PC-3 (cell line): Measurements from ENCODE around the gene KRCC1. TPM values are rescaled to one million over a fixed set of nuclear protein-coding genes. Genes with fewer than 3 reads are reported as not detected.

Source experiments
- ATAC-seq: fragments of 200-7000 bp; cut with Tn5 transposase; 2 replicates; pipeline ENCODE4 v1.9.1; 2020; ENCODE audit warnings: mild to moderate bottlenecking, moderate library complexity
- BruUV-seq: library from RNA; stranded (reverse); fragments of 400-500 nt; replicated peaks from 2 replicates; lab custom pipeline; 2021; lab: Mats Ljungman, UMichigan
- CTCF ChIA-PET: fragments of 300-600 bp; sonication (Branson Sonifier 250); formaldehyde crosslinking; loops from one replicate; lab custom pipeline; 2022; ENCODE audit warnings: antibody characterized with exemption; lab: Charles Lee
- POLR2A ChIA-PET: fragments of 300-600 bp; sonication (Branson Sonifier 250); formaldehyde crosslinking; loops from one replicate; lab custom pipeline; 2022; ENCODE audit warnings: antibody characterized with exemption; ENCODE audit not compliant: unreplicated experiment; lab: Charles Lee
- DNase-seq: peaks from one replicate; pipeline ENCODE4 v3.0.0-alpha.2; 2015
- H2AFZ ChIP-seq: fragments of 300-600 bp; sonication (generic); 2 replicates; pipeline ENCODE4 v1.6.0; 2016; ENCODE audit warnings: antibody characterized with exemption, low read length
- H3F3A ChIP-seq: fragments of 300-600 bp; sonication (generic); one replicate; pipeline ENCODE4 v1.6.0; 2017; ENCODE audit warnings: antibody characterized with exemption, low read length, control low read depth, mild to moderate bottlenecking; ENCODE audit not compliant: unreplicated experiment
- H3K27ac ChIP-seq: fragments of 300-600 bp; sonication (generic); 2 replicates; pipeline ENCODE4 v1.5.1; 2016; ENCODE audit warnings: mild to moderate bottlenecking, low read length
- H3K27me3 ChIP-seq: fragments of 300-600 bp; sonication (generic); 2 replicates; pipeline ENCODE4 v1.6.1; 2016; ENCODE audit warnings: low read length, mixed read lengths
- H3K36me3 ChIP-seq: fragments of 300-600 bp; sonication (generic); 2 replicates; pipeline ENCODE4 v1.6.1; 2016; ENCODE audit warnings: low read depth, mixed run types, low read length, mixed read lengths
- H3K4me1 ChIP-seq: fragments of 300-600 bp; sonication (generic); 2 replicates; pipeline ENCODE4 v1.5.1; 2016; ENCODE audit warnings: low read length; ENCODE audit not compliant: insufficient read depth
- H3K4me2 ChIP-seq: fragments of 300-600 bp; sonication (generic); 2 replicates; pipeline ENCODE4 v1.6.0; 2016; ENCODE audit warnings: low read length
- H3K4me3 ChIP-seq: fragments of 300-600 bp; sonication (generic); 2 replicates; pipeline ENCODE4 v1.5.1; 2016; ENCODE audit warnings: mild to moderate bottlenecking, low read length, mixed read lengths
- H3K79me2 ChIP-seq: fragments of 300-600 bp; sonication (generic); 2 replicates; pipeline ENCODE4 v1.6.1; 2017; ENCODE audit warnings: low read length, mixed read lengths
- H3K9ac ChIP-seq: fragments of 300-600 bp; sonication (generic); 2 replicates; pipeline ENCODE4 v1.6.0; 2016; ENCODE audit warnings: mild to moderate bottlenecking, low read length
- H3K9me2 ChIP-seq: fragments of 300-600 bp; sonication (generic); replicated peaks from 2 replicates; pipeline ENCODE4 v1.6.1; 2016; ENCODE audit warnings: mixed run types, low read length, mixed read lengths
- H3K9me3 ChIP-seq: fragments of 300-600 bp; sonication (generic); 2 replicates; pipeline ENCODE4 v1.6.1; 2016; ENCODE audit warnings: low read length, mixed read lengths
- H4K20me1 ChIP-seq: fragments of 300-600 bp; sonication (generic); 2 replicates; pipeline ENCODE4 v1.6.1; 2016; ENCODE audit warnings: low read length, mixed read lengths
- EZH2 ChIP-seq: fragments of 300-600 bp; sonication (generic); IDR thresholded peaks from one replicate; pipeline ENCODE4 v1.6.1; 2017; ENCODE audit warnings: antibody characterized with exemption, mild to moderate bottlenecking, low read length; ENCODE audit not compliant: unreplicated experiment
- EZH2phosphoT487 ChIP-seq: fragments of 300-600 bp; sonication (generic); IDR thresholded peaks from 2 replicates; pipeline ENCODE4 v1.6.1; 2018; ENCODE audit warnings: mild to moderate bottlenecking, antibody characterized with exemption, low read length, borderline replicate concordance
- intact Hi-C: fragments of 100-400 bp; cut with micrococcal nuclease; formaldehyde crosslinking; loops from 2 replicates; pipeline ENCODE4 v1.9.0; 2023
- total RNA-seq: library from RNA; depleted of rRNA; stranded (reverse); fragments of >200 nt; gene quantifications from 2 replicates; pipeline ENCODE4 v1.2.3, GENCODE V29; 2014
- TF ChIP-seq, protein P1 (sequence below): fragments of 300-600 bp; sonication (generic); conservative IDR thresholded peaks from 2 replicates; pipeline ENCODE4 v1.5.1; 2017; ENCODE audit warnings: antibody characterized with exemption, low read depth, mild to moderate bottlenecking, low read length

KRCC1 gene
- total RNA-seq, 1 experiment from 2014 or later: 14.1 TPM

DNA sequence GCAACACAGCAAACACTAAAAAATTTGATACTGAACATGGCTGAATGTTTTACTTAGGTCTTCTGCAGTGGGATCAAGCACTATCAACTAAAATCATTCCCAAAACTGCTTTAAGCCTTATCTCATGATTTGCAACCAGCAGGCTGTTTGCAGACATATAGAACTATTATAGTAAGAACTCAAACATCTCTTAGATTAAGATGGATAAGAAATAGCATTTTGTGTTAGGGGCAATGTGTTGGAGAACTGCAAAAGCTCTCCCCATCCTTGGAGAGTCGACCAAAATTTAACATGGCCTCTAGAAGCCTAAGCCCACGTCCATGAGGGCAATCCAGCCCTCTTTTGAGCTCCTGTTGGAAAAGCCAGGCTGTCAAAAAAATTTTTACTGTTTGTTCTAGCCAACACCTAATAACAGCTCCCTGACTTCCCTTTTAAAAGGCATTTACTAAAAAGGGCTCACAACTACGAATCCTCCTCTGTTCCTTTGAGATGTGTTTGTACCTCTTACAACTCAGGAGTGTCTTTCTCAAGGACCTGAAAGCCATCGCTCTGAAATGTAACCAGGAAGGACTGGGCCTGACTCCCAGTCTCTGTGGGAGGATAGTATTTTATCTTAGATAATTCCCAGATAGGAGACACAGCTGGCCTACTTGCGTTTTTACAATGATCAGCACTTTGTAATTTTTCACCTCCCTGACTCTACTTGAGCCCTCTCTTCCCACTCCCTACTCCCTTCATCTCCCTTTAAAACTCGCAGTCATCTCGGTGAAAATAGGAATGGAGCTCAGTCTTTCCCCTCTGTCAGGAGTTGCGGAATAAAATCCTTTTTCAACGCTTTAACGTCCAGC, 1.4 kb downstream of the KRCC1 start:
- intact Hi-C loops: no loop called here
- H3K27me3 ChIP-seq: no peaks in the 10 kb centered on the region
- H2AFZ ChIP-seq: peak overlapping the region; percentile 79; the same call in 1 of the 2 replicates
- TF ChIP-seq, protein P1, sequence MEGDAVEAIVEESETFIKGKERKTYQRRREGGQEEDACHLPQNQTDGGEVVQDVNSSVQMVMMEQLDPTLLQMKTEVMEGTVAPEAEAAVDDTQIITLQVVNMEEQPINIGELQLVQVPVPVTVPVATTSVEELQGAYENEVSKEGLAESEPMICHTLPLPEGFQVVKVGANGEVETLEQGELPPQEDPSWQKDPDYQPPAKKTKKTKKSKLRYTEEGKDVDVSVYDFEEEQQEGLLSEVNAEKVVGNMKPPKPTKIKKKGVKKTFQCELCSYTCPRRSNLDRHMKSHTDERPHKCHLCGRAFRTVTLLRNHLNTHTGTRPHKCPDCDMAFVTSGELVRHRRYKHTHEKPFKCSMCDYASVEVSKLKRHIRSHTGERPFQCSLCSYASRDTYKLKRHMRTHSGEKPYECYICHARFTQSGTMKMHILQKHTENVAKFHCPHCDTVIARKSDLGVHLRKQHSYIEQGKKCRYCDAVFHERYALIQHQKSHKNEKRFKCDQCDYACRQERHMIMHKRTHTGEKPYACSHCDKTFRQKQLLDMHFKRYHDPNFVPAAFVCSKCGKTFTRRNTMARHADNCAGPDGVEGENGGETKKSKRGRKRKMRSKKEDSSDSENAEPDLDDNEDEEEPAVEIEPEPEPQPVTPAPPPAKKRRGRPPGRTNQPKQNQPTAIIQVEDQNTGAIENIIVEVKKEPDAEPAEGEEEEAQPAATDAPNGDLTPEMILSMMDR: no peak
- TF ChIP-seq EZH2phosphoT487: no peak
- TF ChIP-seq EZH2: no peak
- H3K4me1 ChIP-seq: peaks cover 19% of the 10 kb centered on the region
- no peak for ATAC-seq
- H3K4me2 ChIP-seq: peak overlapping the region; percentile 87
- peak overlapping the region; percentile 94 for H3K4me3 ChIP-seq
- ChIA-PET POLR2A (no interaction called here), CTCF (interaction anchor here (0.7 kb wide), 1 partner anchor 16 kb away, joined by 6 read pairs; no protein-coding TSS in a partner anchor)
- H3K36me3 ChIP-seq: no peaks in the 10 kb centered on the region; the same call in 1 of the 2 replicates
- DNase-seq: no peak
- peak overlapping the region; percentile 100 for H3K9ac ChIP-seq
- H3K9me2 ChIP-seq: no peaks in the 10 kb centered on the region
- no peaks in the 10 kb centered on the region for H3K9me3 ChIP-seq
- H3K79me2 ChIP-seq: peaks cover 26% of the 10 kb centered on the region
- H4K20me1 ChIP-seq: no peaks in the 10 kb centered on the region
- no peaks in the 10 kb centered on the region for H3F3A ChIP-seq
- H3K27ac ChIP-seq: no peak overlapping the region
- no TSS peak for BruUV-seq

DNA sequence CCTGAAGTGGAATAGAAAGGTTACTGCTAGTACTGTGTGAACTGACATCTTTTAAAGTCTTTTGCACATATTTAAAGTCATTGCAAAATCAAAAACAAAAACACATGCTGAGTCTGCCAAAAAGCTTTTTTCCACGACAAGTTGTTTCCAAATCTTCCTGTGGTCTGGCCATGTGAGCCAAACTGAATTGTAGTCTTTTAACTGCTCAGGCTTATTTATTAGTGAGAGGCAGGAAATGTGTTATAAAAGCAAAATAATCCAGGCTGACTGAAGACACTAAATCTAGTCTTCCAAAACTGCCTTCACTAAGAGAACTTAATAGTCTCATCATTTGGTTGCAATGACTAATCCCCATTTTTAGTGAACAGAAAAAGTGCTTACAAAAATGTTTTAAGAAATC, 2.3 kb downstream of the KRCC1 start:
- TF ChIP-seq EZH2phosphoT487: no peak
- TF ChIP-seq, protein P1: no peak
- no peak for TF ChIP-seq EZH2
- no peaks in the 10 kb centered on the region for H3K9me3 ChIP-seq
- peaks cover 26% of the 10 kb centered on the region for H3K79me2 ChIP-seq
- peak overlapping the region; percentile 87 for H3K4me2 ChIP-seq
- no TSS peak for BruUV-seq
- H3K9me2 ChIP-seq: no peaks in the 10 kb centered on the region
- no peak for DNase-seq
- peaks cover 19% of the 10 kb centered on the region for H3K4me1 ChIP-seq
- no peaks in the 10 kb centered on the region; the same call in 1 of the 2 replicates for H3K36me3 ChIP-seq
- H3K4me3 ChIP-seq: no peak overlapping the region
- ChIA-PET CTCF (no interaction called here), POLR2A (no interaction called here)
- H3K27ac ChIP-seq: no peak overlapping the region
- no peak overlapping the region for H3K9ac ChIP-seq
- ATAC-seq: no peak
- no peaks in the 10 kb centered on the region for H4K20me1 ChIP-seq
- intact Hi-C loops: no loop called here
- no peak overlapping the region for H2AFZ ChIP-seq
- no peaks in the 10 kb centered on the region for H3K27me3 ChIP-seq
- no peaks in the 10 kb centered on the region for H3F3A ChIP-seq

GRCh38 chr2:88051792-88052191, 3.8 kb downstream of the KRCC1 start:
- Histone ChIP-seq H4K20me1 (no peaks in the 10 kb centered on the region), H3K9ac (no peak overlapping the region), H3K27me3 (no peaks in the 10 kb centered on the region), H3K9me2 (no peaks in the 10 kb centered on the region), H3K27ac (no peak overlapping the region), H3K4me1 (peaks cover 19% of the 10 kb centered on the region), H3K4me3 (no peak overlapping the region), H3K9me3 (no peaks in the 10 kb centered on the region), H3F3A (no peaks in the 10 kb centered on the region), H3K79me2 (peaks cover 26% of the 10 kb centered on the region), H3K4me2 (no peak overlapping the region), H2AFZ (no peak overlapping the region), H3K36me3 (no peaks in the 10 kb centered on the region; the same call in 1 of the 2 replicates)
- ATAC-seq (no peak), DNase-seq (no peak)
- BruUV-seq: no TSS peak
- POLR2A ChIA-PET: no interaction called here
- CTCF ChIA-PET: no interaction called here
- intact Hi-C loops: no loop called here
- TF ChIP-seq, protein P1: no peak
- no peak for TF ChIP-seq EZH2phosphoT487
- TF ChIP-seq EZH2: no peak
